Adrenal gland (tissue), 5 donors: ENCODE data around the gene C6orf141.

Source experiments
- POLR2A ChIP-seq, 2 donors: fragments of 450-650 bp; IDR thresholded peaks; one replicate each; pipeline ENCODE4 v1.6.1; 2017; ENCODE audit warnings: antibody characterized with exemption in 2 of 2, mild to moderate bottlenecking in 2 of 2, moderate library complexity in 1 of 2
- TF ChIP-seq, protein P1 (sequence below), 6 experiments: fragments of 450-650 bp in 4 of 6; fragments of 200-600 bp in 2 of 6; sonication (generic) in 1 of 6; IDR thresholded peaks; 1 replicate in 5 of 6; 2 replicates in 1 of 6; pipeline versions ENCODE4 v1.5.1 to v1.8.0; 2016 to 2021; ENCODE audit warnings: antibody characterized with exemption in 6 of 6, mild to moderate bottlenecking in 2 of 6, moderate library complexity in 1 of 6
- donor health status: DM: no; HTN: no; CAD: no.

DNA sequence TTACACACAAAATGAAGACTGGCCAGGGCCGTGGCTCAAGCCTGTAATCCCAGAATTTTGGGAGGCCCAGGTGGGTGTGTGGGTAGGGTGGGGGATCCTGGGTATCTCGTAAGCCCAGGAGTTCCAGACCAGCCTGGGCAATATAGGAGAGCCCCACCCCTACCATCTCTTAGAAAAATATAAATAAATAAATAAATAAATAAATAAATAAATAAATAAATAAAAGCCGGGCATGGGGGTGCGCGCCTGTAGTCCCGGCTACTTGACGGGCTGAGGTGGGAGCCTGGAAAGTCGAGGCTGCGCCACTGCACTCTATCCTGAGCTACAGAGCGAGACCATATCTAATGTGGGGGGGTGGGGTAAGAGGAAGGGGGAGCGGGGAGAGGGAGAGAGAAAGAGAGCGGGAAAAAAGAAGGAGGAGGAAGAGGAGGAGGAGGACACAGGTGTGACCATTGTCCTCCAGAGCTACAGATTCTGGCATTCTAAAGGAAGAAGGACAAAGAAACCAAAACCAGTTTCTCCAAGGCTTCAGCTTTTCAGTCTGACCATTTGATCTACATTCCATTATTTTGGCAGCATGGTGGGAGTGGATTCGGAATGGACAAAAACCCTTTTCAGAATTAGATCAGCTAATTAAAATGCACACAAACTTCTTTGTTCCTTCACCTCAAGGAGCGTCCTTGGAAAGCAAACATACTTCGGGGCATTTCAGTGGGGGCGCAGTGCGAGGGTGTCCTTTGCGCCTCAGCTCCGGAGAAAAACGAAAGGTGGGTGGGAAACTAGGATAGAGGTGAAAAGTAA lies 577 bp upstream of the C6orf141 start:
- TF ChIP-seq, protein P1, sequence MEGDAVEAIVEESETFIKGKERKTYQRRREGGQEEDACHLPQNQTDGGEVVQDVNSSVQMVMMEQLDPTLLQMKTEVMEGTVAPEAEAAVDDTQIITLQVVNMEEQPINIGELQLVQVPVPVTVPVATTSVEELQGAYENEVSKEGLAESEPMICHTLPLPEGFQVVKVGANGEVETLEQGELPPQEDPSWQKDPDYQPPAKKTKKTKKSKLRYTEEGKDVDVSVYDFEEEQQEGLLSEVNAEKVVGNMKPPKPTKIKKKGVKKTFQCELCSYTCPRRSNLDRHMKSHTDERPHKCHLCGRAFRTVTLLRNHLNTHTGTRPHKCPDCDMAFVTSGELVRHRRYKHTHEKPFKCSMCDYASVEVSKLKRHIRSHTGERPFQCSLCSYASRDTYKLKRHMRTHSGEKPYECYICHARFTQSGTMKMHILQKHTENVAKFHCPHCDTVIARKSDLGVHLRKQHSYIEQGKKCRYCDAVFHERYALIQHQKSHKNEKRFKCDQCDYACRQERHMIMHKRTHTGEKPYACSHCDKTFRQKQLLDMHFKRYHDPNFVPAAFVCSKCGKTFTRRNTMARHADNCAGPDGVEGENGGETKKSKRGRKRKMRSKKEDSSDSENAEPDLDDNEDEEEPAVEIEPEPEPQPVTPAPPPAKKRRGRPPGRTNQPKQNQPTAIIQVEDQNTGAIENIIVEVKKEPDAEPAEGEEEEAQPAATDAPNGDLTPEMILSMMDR (IDR thresholded peaks at IDR 0.05), result no peak
- no peak for TF ChIP-seq POLR2A (IDR thresholded peaks at IDR 0.05)
